PC-3 (cell line): ENCODE measurements around the gene FAM180B. TPM values are rescaled to one million over a fixed set of nuclear protein-coding genes. Genes with fewer than 3 reads are reported as not detected.
"Not testable (repeated sequence)": the region's sequence is repeated elsewhere in the genome, so short reads cannot be mapped to it uniquely, and the experiment has no call there.

ENCODE experiments used
- ATAC-seq: fragments of 200-7000 bp; cut with Tn5 transposase; 2 replicates; pipeline ENCODE4 v1.9.1; 2020; ENCODE audit warnings: mild to moderate bottlenecking, moderate library complexity
- BruUV-seq: library from RNA; stranded (reverse); fragments of 400-500 nt; replicated peaks from 2 replicates; lab custom pipeline; 2021; lab: Mats Ljungman, UMichigan
- CTCF ChIA-PET: fragments of 300-600 bp; sonication (Branson Sonifier 250); formaldehyde crosslinking; loops from one replicate; lab custom pipeline; 2022; ENCODE audit warnings: antibody characterized with exemption; lab: Charles Lee
- POLR2A ChIA-PET: fragments of 300-600 bp; sonication (Branson Sonifier 250); formaldehyde crosslinking; loops from one replicate; lab custom pipeline; 2022; ENCODE audit warnings: antibody characterized with exemption; ENCODE audit not compliant: unreplicated experiment; lab: Charles Lee
- DNase-seq: peaks from one replicate; pipeline ENCODE4 v3.0.0-alpha.2; 2015
- H2AFZ ChIP-seq: fragments of 300-600 bp; sonication (generic); 2 replicates; pipeline ENCODE4 v1.6.0; 2016; ENCODE audit warnings: antibody characterized with exemption, low read length
- H3F3A ChIP-seq: fragments of 300-600 bp; sonication (generic); one replicate; pipeline ENCODE4 v1.6.0; 2017; ENCODE audit warnings: antibody characterized with exemption, low read length, control low read depth, mild to moderate bottlenecking; ENCODE audit not compliant: unreplicated experiment
- H3K27ac ChIP-seq: fragments of 300-600 bp; sonication (generic); 2 replicates; pipeline ENCODE4 v1.5.1; 2016; ENCODE audit warnings: mild to moderate bottlenecking, low read length
- H3K27me3 ChIP-seq: fragments of 300-600 bp; sonication (generic); 2 replicates; pipeline ENCODE4 v1.6.1; 2016; ENCODE audit warnings: low read length, mixed read lengths
- H3K36me3 ChIP-seq: fragments of 300-600 bp; sonication (generic); 2 replicates; pipeline ENCODE4 v1.6.1; 2016; ENCODE audit warnings: low read depth, mixed run types, low read length, mixed read lengths
- H3K4me1 ChIP-seq: fragments of 300-600 bp; sonication (generic); 2 replicates; pipeline ENCODE4 v1.5.1; 2016; ENCODE audit warnings: low read length; ENCODE audit not compliant: insufficient read depth
- H3K4me2 ChIP-seq: fragments of 300-600 bp; sonication (generic); 2 replicates; pipeline ENCODE4 v1.6.0; 2016; ENCODE audit warnings: low read length
- H3K4me3 ChIP-seq: fragments of 300-600 bp; sonication (generic); 2 replicates; pipeline ENCODE4 v1.5.1; 2016; ENCODE audit warnings: mild to moderate bottlenecking, low read length, mixed read lengths
- H3K79me2 ChIP-seq: fragments of 300-600 bp; sonication (generic); 2 replicates; pipeline ENCODE4 v1.6.1; 2017; ENCODE audit warnings: low read length, mixed read lengths
- H3K9ac ChIP-seq: fragments of 300-600 bp; sonication (generic); 2 replicates; pipeline ENCODE4 v1.6.0; 2016; ENCODE audit warnings: mild to moderate bottlenecking, low read length
- H3K9me2 ChIP-seq: fragments of 300-600 bp; sonication (generic); replicated peaks from 2 replicates; pipeline ENCODE4 v1.6.1; 2016; ENCODE audit warnings: mixed run types, low read length, mixed read lengths
- H3K9me3 ChIP-seq: fragments of 300-600 bp; sonication (generic); 2 replicates; pipeline ENCODE4 v1.6.1; 2016; ENCODE audit warnings: low read length, mixed read lengths
- H4K20me1 ChIP-seq: fragments of 300-600 bp; sonication (generic); 2 replicates; pipeline ENCODE4 v1.6.1; 2016; ENCODE audit warnings: low read length, mixed read lengths
- CTCF ChIP-seq: fragments of 300-600 bp; sonication (generic); conservative IDR thresholded peaks from 2 replicates; pipeline ENCODE4 v1.5.1; 2017; ENCODE audit warnings: antibody characterized with exemption, low read depth, mild to moderate bottlenecking, low read length
- EZH2 ChIP-seq: fragments of 300-600 bp; sonication (generic); IDR thresholded peaks from one replicate; pipeline ENCODE4 v1.6.1; 2017; ENCODE audit warnings: antibody characterized with exemption, mild to moderate bottlenecking, low read length; ENCODE audit not compliant: unreplicated experiment
- EZH2phosphoT487 ChIP-seq: fragments of 300-600 bp; sonication (generic); IDR thresholded peaks from 2 replicates; pipeline ENCODE4 v1.6.1; 2018; ENCODE audit warnings: mild to moderate bottlenecking, antibody characterized with exemption, low read length, borderline replicate concordance
- intact Hi-C: fragments of 100-400 bp; cut with micrococcal nuclease; formaldehyde crosslinking; loops from 2 replicates; pipeline ENCODE4 v1.9.0; 2023
- total RNA-seq: library from RNA; depleted of rRNA; stranded (reverse); fragments of >200 nt; gene quantifications from 2 replicates; pipeline ENCODE4 v1.2.3, GENCODE V29; 2014

Gene FAM180B
- total RNA-seq, 1 experiment from 2014 or later = not detected

- TF ChIP-seq EZH2 (no peak), CTCF (no peak), EZH2phosphoT487 (no peak)
- no peak overlapping the region for H3K27ac ChIP-seq
- peak overlapping the region; percentile 98 for H3K9ac ChIP-seq
- CTCF ChIA-PET = interaction anchor here (0.6 kb wide), 3 partner anchors 31 to 118 kb away, joined by 3 to 4 read pairs (median 3); no protein-coding TSS in a partner anchor
- H3F3A ChIP-seq = no peaks in the 10 kb centered on the region
- H3K4me3 ChIP-seq = peak overlapping the region; percentile 93
- no peaks in the 10 kb centered on the region for H3K9me3 ChIP-seq
- ATAC-seq (peak; percentile 49), DNase-seq (no peak)
- H3K27me3 ChIP-seq = no peaks in the 10 kb centered on the region
- H4K20me1 ChIP-seq = peaks cover 23% of the 10 kb centered on the region
- peak overlapping the region; percentile 93 for H3K4me2 ChIP-seq
- POLR2A ChIA-PET = no interaction called here
- H3K79me2 ChIP-seq = peaks cover 46% of the 10 kb centered on the region
- H3K36me3 ChIP-seq = peaks cover 12% of the 10 kb centered on the region; the same call in 1 of the 2 replicates
- H3K9me2 ChIP-seq = no peaks in the 10 kb centered on the region
- H2AFZ ChIP-seq = peak overlapping the region; percentile 99
- H3K4me1 ChIP-seq = peaks cover 12% of the 10 kb centered on the region
- BruUV-seq = no TSS peak
- intact Hi-C loops = no loop called here
Measured at GRCh38 chr11:47553406-47553743, 33.1 kb upstream of the FAM180B start.

GRCh38 chr11:47557004-47557403 lies 29.5 kb upstream of the FAM180B start:
- DNase-seq, CTCF ChIA-PET, intact Hi-C loops, ATAC-seq, H3K4me3 ChIP-seq, H3K27me3 ChIP-seq, H3K4me2 ChIP-seq, H3K9me2 ChIP-seq, POLR2A ChIA-PET, H3K9ac ChIP-seq, H3K9me3 ChIP-seq, H3K4me1 ChIP-seq, BruUV-seq, H2AFZ ChIP-seq, H3K27ac ChIP-seq, H3K36me3 ChIP-seq, H4K20me1 ChIP-seq, H3K79me2 ChIP-seq, H3F3A ChIP-seq: not testable (repeated sequence)

- ATAC-seq (no peak), DNase-seq (no peak)
- H3K27me3 ChIP-seq = no peaks in the 10 kb centered on the region
- no peak overlapping the region for H3K9ac ChIP-seq
- H3K4me3 ChIP-seq = no peak overlapping the region
- H4K20me1 ChIP-seq = no peaks in the 10 kb centered on the region
- H2AFZ ChIP-seq = no peak overlapping the region
- intact Hi-C loops = no loop called here
- H3K9me2 ChIP-seq = no peaks in the 10 kb centered on the region
- TF ChIP-seq EZH2phosphoT487 = no peak
- TF ChIP-seq CTCF = no peak
- TF ChIP-seq EZH2 = no peak
- no peaks in the 10 kb centered on the region for H3K4me1 ChIP-seq
- no peak overlapping the region for H3K4me2 ChIP-seq
- BruUV-seq = no TSS peak
- no peaks in the 10 kb centered on the region for H3F3A ChIP-seq
- ChIA-PET POLR2A (no interaction called here), CTCF (no interaction called here)
- no peak overlapping the region for H3K27ac ChIP-seq
- H3K9me3 ChIP-seq = no peaks in the 10 kb centered on the region
- no peaks in the 10 kb centered on the region for H3K36me3 ChIP-seq
- no peaks in the 10 kb centered on the region for H3K79me2 ChIP-seq
Measured at GRCh38 chr11:47558695-47559094, 27.8 kb upstream of the FAM180B start.
